CD8-positive, alpha-beta memory T cell (primary cell): Measurements from ENCODE around the gene ZIC1. TPM values are rescaled to one million over a fixed set of nuclear protein-coding genes. Genes with fewer than 3 reads are reported as not detected.

ENCODE experiments used
- CTCF ChIA-PET: fragments of 350-600 bp; sonication (Branson Sonifier 250); formaldehyde crosslinking; loops from one replicate; lab custom pipeline; 2021; ENCODE audit warnings: antibody characterized with exemption; lab: Charles Lee
- POLR2A ChIA-PET: fragments of 350-600 bp; sonication (Branson Sonifier 250); formaldehyde crosslinking; loops from one replicate; lab custom pipeline; 2021; ENCODE audit warnings: antibody characterized with exemption; lab: Charles Lee
- DNase-seq, 5 donors: peaks; one replicate each; pipeline versions ENCODE4 v3.0.0 to v3.0.0-alpha.2; 2020 to 2022; ENCODE audit warnings: mixed read lengths in 1 of 5
- H3K27ac ChIP-seq: one replicate; pipeline ENCODE4 v1.7.0; 2013; ENCODE audit warnings: low read depth, mild to moderate bottlenecking, low read length, moderate library complexity
- H3K27me3 ChIP-seq: 2 replicates; pipeline ENCODE4 v1.7.0; 2013; ENCODE audit warnings: low read length, mild to moderate bottlenecking; ENCODE audit not compliant: insufficient read depth, poor library complexity, severe bottlenecking
- H3K36me3 ChIP-seq: 2 replicates; pipeline ENCODE4 v1.7.0; 2013; ENCODE audit warnings: mild to moderate bottlenecking, low read length, moderate library complexity; ENCODE audit not compliant: insufficient read depth
- H3K4me1 ChIP-seq: 2 replicates; pipeline ENCODE4 v1.7.0; 2013; ENCODE audit warnings: mild to moderate bottlenecking, low read length, moderate library complexity; ENCODE audit not compliant: insufficient read depth
- H3K4me3 ChIP-seq: 2 replicates; pipeline ENCODE4 v1.7.0; 2013; ENCODE audit warnings: mild to moderate bottlenecking, low read length
- H3K9me3 ChIP-seq: 2 replicates; pipeline ENCODE4 v1.7.0; 2013; ENCODE audit warnings: mild to moderate bottlenecking, low read length
- H3K27ac Mint-ChIP-seq, 8 donors: one replicate each; pipeline ENCODE4 v1.8.0; 2020 to 2021; ENCODE audit warnings: mixed read lengths in 8 of 8, mild to moderate bottlenecking in 6 of 8, inconsistent platforms in 3 of 8, moderate library complexity in 3 of 8
- H3K27me3 Mint-ChIP-seq, 2 donors: one replicate each; pipeline ENCODE4 v1.8.0; 2020 to 2021; ENCODE audit warnings: mixed read lengths in 2 of 2, mild to moderate bottlenecking in 1 of 2, moderate library complexity in 1 of 2
- H3K36me3 Mint-ChIP-seq, 3 donors: one replicate each; pipeline ENCODE4 v1.8.0; 2020 to 2021; ENCODE audit warnings: mixed read lengths in 3 of 3, inconsistent platforms in 1 of 3, mild to moderate bottlenecking in 1 of 3
- H3K4me1 Mint-ChIP-seq, 3 donors: one replicate each; pipeline ENCODE4 v1.8.0; 2020 to 2021; ENCODE audit warnings: mixed read lengths in 3 of 3, inconsistent platforms in 1 of 3, mild to moderate bottlenecking in 1 of 3
- H3K4me3 Mint-ChIP-seq, 7 donors: one replicate each; pipeline ENCODE4 v1.8.0; 2020 to 2021; ENCODE audit warnings: mixed read lengths in 7 of 7, mild to moderate bottlenecking in 6 of 7, moderate library complexity in 4 of 7, inconsistent platforms in 2 of 7
- H3K9me3 Mint-ChIP-seq, 5 donors: one replicate each; pipeline ENCODE4 v1.8.0; 2020 to 2022; ENCODE audit warnings: mixed read lengths in 5 of 5, mild to moderate bottlenecking in 3 of 5, moderate library complexity in 2 of 5, inconsistent platforms in 1 of 5
- polyA plus RNA-seq: library from polyadenylated mRNA; unstranded; fragments of 300-500 nt; fragmentation: Illumina TruSeq; gene quantifications from one replicate; pipeline ENCODE4 v1.2.3, GENCODE V29; 2021
- total RNA-seq, 2 experiments: library from RNA; stranded (reverse); gene quantifications; one replicate each; pipeline ENCODE4 v1.2.3, GENCODE V29; 2021

ZIC1 gene
- total and polyA plus RNA-seq, 3 experiments from 2014 or later, result not detected

DNA sequence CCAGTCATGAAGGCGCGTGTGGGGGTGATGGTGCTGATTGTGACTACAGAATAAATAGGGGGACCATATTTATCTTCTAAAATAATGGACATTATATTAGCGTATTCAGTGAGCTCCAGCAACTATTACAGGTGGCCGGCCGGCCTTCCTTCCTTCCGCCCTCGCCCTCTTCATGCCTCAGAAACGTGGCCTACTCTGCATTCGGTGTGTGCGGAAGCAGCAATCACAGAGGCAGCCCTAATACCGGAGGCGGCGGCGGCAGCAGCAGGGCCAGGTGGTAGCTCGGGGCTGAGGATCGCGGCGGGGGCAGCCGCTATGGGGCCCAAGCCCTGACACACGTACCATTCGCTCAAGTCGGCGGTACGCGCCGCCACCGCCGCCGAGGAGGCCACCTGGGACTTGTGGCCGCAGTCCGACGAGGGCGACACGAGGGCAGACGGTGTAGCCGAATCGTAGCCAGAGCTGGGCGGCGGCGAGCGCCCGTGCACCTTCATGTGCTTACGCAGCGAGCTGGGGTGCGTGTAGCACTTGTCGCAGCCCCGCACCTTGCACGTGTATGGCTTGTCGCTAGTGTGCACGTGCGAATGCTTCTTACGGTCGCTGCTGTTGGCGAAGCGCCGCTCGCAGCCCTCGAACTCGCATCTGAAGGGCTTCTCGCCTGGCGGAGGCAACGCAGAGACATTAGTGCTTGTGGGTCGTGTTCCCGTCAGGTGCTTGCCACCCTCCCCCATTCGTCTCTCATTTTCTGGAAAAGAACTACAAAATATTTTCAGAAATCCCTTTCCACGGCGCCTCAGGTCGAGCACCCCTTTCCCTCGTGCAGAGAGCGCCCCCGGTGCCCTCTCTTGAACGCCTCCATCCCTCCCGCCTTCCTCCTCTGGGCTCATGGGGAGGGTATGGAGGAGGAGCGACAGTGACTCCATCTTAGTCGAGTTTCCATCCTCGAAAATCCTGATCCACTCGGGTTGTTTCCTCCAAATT lies 18.3 kb upstream of the ZIC1 start:
- Histone ChIP-seq H3K4me1 (no peaks in the 10 kb centered on the region), H3K27ac (no peak overlapping the region), H3K36me3 (no peaks in the 10 kb centered on the region), H3K4me3 (no peak overlapping the region), H3K27me3 (peaks cover 15% of the 10 kb centered on the region), H3K9me3 (no peaks in the 10 kb centered on the region)
- Mint-ChIP-seq H3K4me1 (no peaks in the 10 kb centered on the region), H3K9me3 (peaks cover 0 to 51% (median 32%) of the 10 kb centered on the region in 5 donors), H3K27ac (no peak overlapping the region), H3K4me3 (no peak overlapping the region), H3K27me3 (peaks cover 74 to 86% of the 10 kb centered on the region in 2 donors), H3K36me3 (no peaks in the 10 kb centered on the region)
- DNase-seq, result no peak
- ChIA-PET POLR2A (no interaction called here), CTCF (no interaction called here)

DNA sequence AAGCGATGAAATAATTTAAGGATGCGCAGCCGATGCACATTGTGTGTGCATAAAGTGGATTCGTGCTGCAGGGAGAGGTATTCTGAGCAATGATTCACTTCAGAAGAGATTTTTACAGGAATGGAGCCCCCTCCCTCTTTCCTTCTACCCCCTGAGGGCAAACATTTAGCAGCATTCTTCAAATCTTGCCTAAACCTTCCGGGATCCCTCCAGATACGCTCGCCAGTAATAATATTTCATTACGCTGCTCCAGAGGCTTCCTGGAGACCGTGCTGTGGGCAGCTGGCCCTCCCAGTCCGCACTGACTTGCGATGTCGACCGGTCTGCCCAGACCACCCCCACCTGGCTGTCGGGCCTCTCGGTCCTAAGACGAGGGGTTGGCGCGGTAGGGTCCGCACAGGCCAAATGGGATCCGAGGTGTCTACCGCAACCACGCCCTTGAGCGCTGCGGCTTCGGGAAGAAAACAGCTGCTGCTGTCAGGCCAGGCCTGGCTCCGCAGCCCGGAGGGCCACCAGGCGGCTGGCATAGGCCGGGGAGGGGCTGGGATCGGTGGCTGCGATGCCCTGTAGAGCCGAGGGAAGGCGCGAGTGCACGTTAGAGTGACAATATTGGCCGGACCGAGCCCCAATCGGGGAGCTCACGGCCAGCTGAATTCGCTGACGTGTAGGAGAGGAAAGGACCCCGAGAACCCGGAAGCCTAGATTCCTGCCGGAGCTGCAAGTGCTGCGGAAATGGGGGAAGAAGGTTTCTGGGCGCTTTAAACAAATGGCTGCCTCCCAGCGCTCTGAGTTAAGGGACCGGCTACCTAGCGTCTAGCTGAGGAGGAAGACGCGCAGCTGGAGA lies 17.2 kb upstream of the ZIC1 start:
- Histone ChIP-seq H3K27me3 (peaks cover 15% of the 10 kb centered on the region), H3K4me3 (no peak overlapping the region), H3K9me3 (no peaks in the 10 kb centered on the region), H3K27ac (no peak overlapping the region), H3K36me3 (no peaks in the 10 kb centered on the region), H3K4me1 (no peaks in the 10 kb centered on the region)
- Mint-ChIP-seq H3K9me3 (peaks cover 0 to 48% (median 26%) of the 10 kb centered on the region in 5 donors), H3K4me1 (no peaks in the 10 kb centered on the region), H3K36me3 (no peaks in the 10 kb centered on the region), H3K27me3 (peaks cover 69 to 76% of the 10 kb centered on the region in 2 donors), H3K4me3 (no peak overlapping the region), H3K27ac (no peak overlapping the region)
- DNase-seq, result no peak
- CTCF ChIA-PET, result no interaction called here
- POLR2A ChIA-PET, result no interaction called here

DNA sequence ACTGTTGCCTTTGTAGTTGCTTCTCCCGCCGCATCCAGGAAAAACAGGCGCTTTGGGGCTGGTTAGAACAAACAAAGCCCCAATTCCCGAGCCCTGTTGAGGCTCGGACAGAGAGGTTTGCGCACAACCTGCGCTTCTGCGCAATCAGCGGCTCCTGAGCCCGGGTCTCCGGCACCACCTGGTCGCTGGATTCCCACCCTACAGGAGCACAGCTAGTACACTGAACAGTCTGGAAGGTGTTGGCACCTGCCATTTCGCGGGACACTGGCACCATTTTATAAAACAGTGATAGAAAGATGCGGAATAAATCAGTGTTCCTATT lies 16.6 kb upstream of the ZIC1 start:
- Mint-ChIP-seq H3K4me3 (no peak overlapping the region), H3K27ac (no peak overlapping the region), H3K27me3 (peaks cover 68 to 76% of the 10 kb centered on the region in 2 donors), H3K36me3 (no peaks in the 10 kb centered on the region), H3K4me1 (no peaks in the 10 kb centered on the region), H3K9me3 (peaks cover 0 to 52% (median 29%) of the 10 kb centered on the region in 5 donors)
- Histone ChIP-seq H3K36me3 (no peaks in the 10 kb centered on the region), H3K4me3 (no peak overlapping the region), H3K27me3 (peaks cover 18% of the 10 kb centered on the region), H3K9me3 (no peaks in the 10 kb centered on the region), H3K4me1 (no peaks in the 10 kb centered on the region), H3K27ac (no peak overlapping the region)
- DNase-seq, result no peak
- ChIA-PET POLR2A (no interaction called here), CTCF (no interaction called here)

DNA sequence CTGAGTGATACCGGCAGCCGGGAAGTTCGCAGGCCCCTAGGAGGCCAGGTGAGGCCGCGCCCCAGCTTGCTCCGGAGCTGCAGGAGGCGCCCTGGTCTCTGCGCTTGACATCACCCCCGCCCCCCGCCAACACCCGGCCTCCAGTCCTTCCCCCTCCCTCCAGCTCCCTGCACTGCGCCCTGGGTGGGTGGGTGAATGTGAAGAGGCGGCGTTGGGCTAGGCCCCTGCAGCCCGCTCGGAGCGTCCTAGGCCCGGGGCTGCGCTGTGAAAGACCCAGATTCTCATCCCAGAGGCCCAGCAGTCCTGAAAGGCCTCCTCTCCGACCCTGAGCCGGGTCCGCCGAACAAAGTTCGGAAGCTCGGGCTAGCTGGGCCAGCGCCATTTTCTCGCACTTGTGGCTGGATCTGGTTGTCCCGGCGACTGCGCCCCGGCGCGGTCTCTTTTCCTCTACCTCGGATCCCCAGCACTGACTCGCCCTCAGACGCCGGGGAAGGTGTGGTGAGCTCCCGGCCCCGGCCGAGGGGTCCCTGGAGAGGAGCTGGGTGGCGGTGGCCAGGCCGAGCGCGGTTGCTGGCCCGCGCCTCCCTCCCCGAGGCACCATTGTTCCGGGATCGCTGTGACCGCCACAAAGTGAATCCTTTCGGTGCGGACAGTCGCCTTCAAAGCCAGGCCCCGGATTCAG lies 15.8 kb upstream of the ZIC1 start:
- DNase-seq, result no peak
- Mint-ChIP-seq H3K4me1 (no peaks in the 10 kb centered on the region), H3K9me3 (peaks cover 0 to 52% (median 24%) of the 10 kb centered on the region in 5 donors), H3K27ac (no peak overlapping the region), H3K36me3 (no peaks in the 10 kb centered on the region), H3K27me3 (peaks cover 71 to 76% of the 10 kb centered on the region in 2 donors), H3K4me3 (no peak overlapping the region)
- Histone ChIP-seq H3K4me1 (no peaks in the 10 kb centered on the region), H3K27ac (no peak overlapping the region), H3K9me3 (no peaks in the 10 kb centered on the region), H3K4me3 (no peak overlapping the region), H3K27me3 (peaks cover 16% of the 10 kb centered on the region), H3K36me3 (no peaks in the 10 kb centered on the region)
- ChIA-PET CTCF (no interaction called here), POLR2A (no interaction called here)

DNA sequence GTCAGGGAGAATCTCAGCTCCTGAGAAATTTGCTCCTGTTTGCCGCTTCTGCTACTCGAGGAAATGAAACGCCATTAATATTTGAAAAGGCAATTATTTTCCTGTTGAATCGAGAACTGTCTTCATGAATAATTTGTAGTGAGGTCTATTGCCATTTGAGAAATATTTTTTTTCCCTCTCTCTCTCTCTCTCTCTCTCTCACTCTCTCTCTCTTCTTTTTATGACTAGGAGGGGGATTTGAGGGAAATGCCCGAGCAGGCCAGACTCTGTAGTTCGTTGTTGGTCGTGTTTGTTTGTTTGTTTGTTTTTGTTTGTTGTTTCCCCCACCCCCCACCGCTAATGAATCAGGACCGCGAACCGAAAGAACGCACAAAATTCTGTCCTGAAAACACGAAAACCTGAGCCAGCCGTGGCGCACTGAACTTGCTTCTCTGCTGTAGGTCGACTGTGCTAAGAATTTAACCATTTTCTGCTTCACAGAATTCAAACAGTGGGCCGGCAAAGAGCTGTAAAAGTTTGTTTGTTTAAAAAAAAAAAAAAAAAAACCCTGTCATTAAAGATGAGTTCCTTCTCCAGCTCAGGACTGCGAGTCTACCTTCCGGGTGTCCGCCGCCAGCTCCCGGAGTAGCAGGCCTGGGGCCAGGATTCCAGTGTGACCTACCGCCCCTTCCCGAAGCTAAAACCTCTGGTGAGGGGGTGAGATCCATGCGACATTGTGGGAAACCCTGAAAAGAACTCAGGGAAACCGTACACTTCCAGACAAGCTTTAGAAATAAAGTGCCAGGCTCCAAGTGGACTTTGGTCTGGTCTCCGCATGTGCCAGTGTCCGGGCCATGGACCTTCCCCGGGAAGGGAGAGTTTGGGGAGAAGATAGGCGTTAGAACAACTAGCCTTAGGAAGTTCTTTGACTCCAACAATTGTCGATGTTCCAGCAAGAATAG lies 15.0 kb upstream of the ZIC1 start:
- H3K4me1 Mint-ChIP-seq, result no peaks in the 10 kb centered on the region
- Histone ChIP-seq H3K9me3 (no peaks in the 10 kb centered on the region), H3K27ac (no peak overlapping the region), H3K27me3 (peaks cover 8% of the 10 kb centered on the region), H3K36me3 (no peaks in the 10 kb centered on the region), H3K4me1 (no peaks in the 10 kb centered on the region), H3K4me3 (no peak overlapping the region)
- peaks cover 71 to 76% of the 10 kb centered on the region in 2 donors for H3K27me3 Mint-ChIP-seq
- H3K36me3 Mint-ChIP-seq, result peaks cover 0 to 3% (median 0%) of the 10 kb centered on the region in 3 donors
- CTCF ChIA-PET, result no interaction called here
- no peak for DNase-seq
- no peak overlapping the region for H3K27ac Mint-ChIP-seq
- peak overlapping the region in 1 of 7 donors; percentile 28 for H3K4me3 Mint-ChIP-seq
- peaks cover 0 to 48% (median 27%) of the 10 kb centered on the region in 5 donors for H3K9me3 Mint-ChIP-seq
- POLR2A ChIA-PET, result no interaction called here

DNA sequence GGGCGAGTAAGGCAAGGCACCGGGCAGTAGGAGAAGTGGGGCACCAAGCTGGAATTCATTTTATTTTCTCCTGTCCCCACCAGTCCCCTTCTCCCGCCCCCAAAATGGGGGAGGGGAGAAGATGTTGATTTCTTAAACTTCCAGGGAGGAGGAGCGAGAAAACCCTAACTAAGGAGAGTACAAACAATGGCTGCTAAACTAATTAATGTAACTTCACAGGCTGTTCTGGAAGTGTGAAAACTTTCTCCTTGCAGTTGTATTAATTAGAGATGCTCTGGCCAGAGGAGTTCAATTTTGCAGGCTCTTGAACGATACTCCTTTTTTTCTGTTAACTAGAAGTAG lies 14.3 kb upstream of the ZIC1 start:
- no peaks in the 10 kb centered on the region for H3K36me3 ChIP-seq
- Mint-ChIP-seq H3K27ac (no peak overlapping the region), H3K4me1 (no peaks in the 10 kb centered on the region), H3K36me3 (peaks cover 0 to 4% (median 0%) of the 10 kb centered on the region in 3 donors), H3K27me3 (peaks cover 70 to 76% of the 10 kb centered on the region in 2 donors), H3K4me3 (no peak overlapping the region), H3K9me3 (peaks cover 0 to 42% (median 27%) of the 10 kb centered on the region in 5 donors)
- CTCF ChIA-PET, result no interaction called here
- no peaks in the 10 kb centered on the region for H3K4me1 ChIP-seq
- no peaks in the 10 kb centered on the region for H3K9me3 ChIP-seq
- H3K4me3 ChIP-seq, result no peak overlapping the region
- no peak overlapping the region for H3K27ac ChIP-seq
- DNase-seq, result no peak
- peaks cover 6% of the 10 kb centered on the region for H3K27me3 ChIP-seq
- POLR2A ChIA-PET, result no interaction called here

DNA sequence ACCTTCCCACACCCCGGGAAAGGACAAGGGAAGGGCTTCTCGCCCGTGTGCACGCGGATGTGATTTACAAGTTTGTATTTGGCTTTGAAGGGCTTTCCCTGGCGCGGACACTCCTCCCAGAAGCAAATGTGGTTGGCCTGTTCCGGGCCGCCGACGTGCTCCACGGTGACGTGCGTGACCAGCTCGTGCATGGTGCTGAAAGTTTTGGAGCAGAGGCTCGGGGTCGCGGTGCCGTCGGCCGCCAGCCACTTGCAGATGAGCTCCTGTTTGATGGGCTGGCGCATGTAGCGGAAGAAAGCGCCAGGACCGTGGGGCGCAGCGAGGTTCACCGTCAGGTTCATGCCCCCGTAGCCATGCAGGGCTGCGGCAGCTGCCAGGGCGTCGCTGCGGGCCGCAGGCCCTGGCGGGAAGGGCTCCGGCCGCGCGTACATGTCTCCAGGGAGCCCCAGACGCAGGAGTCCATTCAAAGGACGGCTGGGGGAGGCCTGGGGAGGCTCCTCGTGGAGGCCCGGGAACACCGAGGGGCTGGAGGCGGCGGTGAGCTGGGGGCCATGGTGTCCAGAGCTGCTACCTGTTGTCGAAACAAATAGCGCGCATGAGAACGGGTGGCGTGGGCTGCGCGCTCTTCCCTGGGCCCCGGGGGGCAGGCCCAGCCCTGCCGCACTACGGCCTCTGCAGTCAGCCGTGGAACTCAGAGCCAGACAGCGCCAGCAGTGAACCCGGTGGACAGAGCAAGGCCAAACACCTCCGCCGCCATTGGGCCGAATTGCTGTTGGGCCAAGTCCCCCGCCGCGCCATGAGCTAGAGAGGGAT lies 13.1 kb upstream of the ZIC1 start:
- Mint-ChIP-seq H3K27ac (no peak overlapping the region), H3K4me3 (no peak overlapping the region), H3K9me3 (peaks cover 0 to 41% (median 24%) of the 10 kb centered on the region in 5 donors), H3K4me1 (no peaks in the 10 kb centered on the region), H3K36me3 (peaks cover 0 to 4% (median 0%) of the 10 kb centered on the region in 3 donors), H3K27me3 (peaks cover 69 to 80% of the 10 kb centered on the region in 2 donors)
- POLR2A ChIA-PET, result no interaction called here
- H3K9me3 ChIP-seq, result no peaks in the 10 kb centered on the region
- H3K27ac ChIP-seq, result no peak overlapping the region
- H3K27me3 ChIP-seq, result peaks cover 6% of the 10 kb centered on the region
- no peaks in the 10 kb centered on the region for H3K36me3 ChIP-seq
- no peak for DNase-seq
- no peak overlapping the region for H3K4me3 ChIP-seq
- H3K4me1 ChIP-seq, result no peaks in the 10 kb centered on the region
- CTCF ChIA-PET, result no interaction called here
